ENCODE results near the gene ZFP91. TPM values are rescaled to one million over a fixed set of nuclear protein-coding genes. Genes with fewer than 3 reads are reported as not detected.

The ZFP91 gene
- total RNA-seq, 1 donor from 2014 or later: 48.0 TPM

DNA sequence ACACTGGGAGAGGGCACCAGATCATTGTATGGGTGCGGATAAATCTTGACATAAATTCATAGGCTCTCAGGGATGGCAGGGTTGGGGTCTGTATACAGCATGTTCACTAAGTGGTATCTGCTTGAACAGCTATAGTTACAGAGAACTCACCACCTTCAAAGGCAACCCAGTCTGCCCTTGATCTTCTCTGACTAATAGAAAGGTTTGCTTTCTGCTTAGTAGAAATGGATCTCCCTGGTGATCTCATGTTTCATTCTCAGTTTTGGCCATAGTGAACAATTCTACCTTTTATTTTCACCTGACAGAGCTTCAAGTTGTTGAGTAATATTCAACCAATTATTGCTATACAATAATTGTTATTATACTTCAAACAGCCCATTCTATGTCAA is 76.0 kb downstream of the ZFP91 start:
- no peaks in the 10 kb centered on the region for H3K36me3 Mint-ChIP-seq (ENCODE audit: low read depth)
- TF ChIP-seq, protein P1, sequence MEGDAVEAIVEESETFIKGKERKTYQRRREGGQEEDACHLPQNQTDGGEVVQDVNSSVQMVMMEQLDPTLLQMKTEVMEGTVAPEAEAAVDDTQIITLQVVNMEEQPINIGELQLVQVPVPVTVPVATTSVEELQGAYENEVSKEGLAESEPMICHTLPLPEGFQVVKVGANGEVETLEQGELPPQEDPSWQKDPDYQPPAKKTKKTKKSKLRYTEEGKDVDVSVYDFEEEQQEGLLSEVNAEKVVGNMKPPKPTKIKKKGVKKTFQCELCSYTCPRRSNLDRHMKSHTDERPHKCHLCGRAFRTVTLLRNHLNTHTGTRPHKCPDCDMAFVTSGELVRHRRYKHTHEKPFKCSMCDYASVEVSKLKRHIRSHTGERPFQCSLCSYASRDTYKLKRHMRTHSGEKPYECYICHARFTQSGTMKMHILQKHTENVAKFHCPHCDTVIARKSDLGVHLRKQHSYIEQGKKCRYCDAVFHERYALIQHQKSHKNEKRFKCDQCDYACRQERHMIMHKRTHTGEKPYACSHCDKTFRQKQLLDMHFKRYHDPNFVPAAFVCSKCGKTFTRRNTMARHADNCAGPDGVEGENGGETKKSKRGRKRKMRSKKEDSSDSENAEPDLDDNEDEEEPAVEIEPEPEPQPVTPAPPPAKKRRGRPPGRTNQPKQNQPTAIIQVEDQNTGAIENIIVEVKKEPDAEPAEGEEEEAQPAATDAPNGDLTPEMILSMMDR (conservative IDR thresholded peaks at IDR 0.05): no peak
- H3K4me1 Mint-ChIP-seq: peaks cover 8% of the 10 kb centered on the region
- H3K9me3 Mint-ChIP-seq: no peaks in the 10 kb centered on the region
- no peak for DNase-seq (ENCODE audit: low read depth, low spot score)
- peaks cover 12% of the 10 kb centered on the region for H3K27me3 Mint-ChIP-seq (ENCODE audit: low read depth)
- no peak overlapping the region for H3K4me3 Mint-ChIP-seq
- H3K27ac Mint-ChIP-seq (ENCODE audit: unreplicated experiment): no peak overlapping the region

DNA sequence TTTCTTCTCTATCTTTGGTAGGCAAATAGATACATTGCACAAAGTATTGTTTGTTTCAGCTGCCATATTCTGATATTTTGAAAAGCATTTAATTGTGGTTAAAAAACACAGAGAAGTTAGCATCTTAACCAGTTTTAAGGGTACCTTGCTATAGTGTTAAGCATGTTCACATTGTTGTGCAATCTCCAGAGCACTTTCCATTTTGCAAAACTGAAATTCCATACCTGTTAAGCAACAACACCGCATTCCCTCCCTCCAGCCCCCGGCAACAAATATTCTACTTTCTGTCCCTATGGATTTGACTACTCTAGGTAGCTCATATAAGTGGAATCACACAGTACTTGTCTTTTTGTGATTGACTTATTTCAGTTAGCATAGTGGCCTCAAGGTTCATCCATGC is 77.5 kb downstream of the ZFP91 start:
- DNase-seq (ENCODE audit: low read depth, low spot score): no peak
- H3K4me1 Mint-ChIP-seq: peaks cover 8% of the 10 kb centered on the region
- no peaks in the 10 kb centered on the region for H3K36me3 Mint-ChIP-seq (ENCODE audit: low read depth)
- TF ChIP-seq, protein P1 (conservative IDR thresholded peaks at IDR 0.05): no peak
- no peak overlapping the region for H3K27ac Mint-ChIP-seq (ENCODE audit: unreplicated experiment)
- H3K4me3 Mint-ChIP-seq: no peak overlapping the region
- peaks cover 7% of the 10 kb centered on the region for H3K27me3 Mint-ChIP-seq (ENCODE audit: low read depth)
- no peaks in the 10 kb centered on the region for H3K9me3 Mint-ChIP-seq

DNA sequence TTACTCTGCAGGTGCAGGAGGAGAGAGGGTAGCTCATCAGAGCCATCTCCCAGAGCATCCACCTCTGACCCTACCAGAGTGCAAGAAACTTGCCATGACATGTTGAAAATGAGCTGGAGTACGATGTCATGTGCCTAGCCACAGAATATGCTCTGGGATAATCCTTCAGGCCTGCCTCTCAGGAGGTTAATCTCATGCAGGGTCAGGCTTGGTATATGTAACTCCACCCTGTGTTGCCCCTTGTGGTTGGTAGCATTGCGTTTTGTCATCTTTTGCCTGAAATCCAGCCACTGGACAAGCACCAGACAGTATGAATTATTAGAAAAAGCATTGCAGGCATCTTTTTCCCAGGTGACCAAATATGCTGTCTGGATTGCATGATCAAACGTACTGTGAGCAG is 79.8 kb downstream of the ZFP91 start:
- Mint-ChIP-seq H3K9me3 (no peaks in the 10 kb centered on the region), H3K36me3 (ENCODE audit: low read depth) (no peaks in the 10 kb centered on the region), H3K4me3 (no peak overlapping the region), H3K4me1 (peaks cover 4% of the 10 kb centered on the region), H3K27me3 (ENCODE audit: low read depth) (peaks cover 14% of the 10 kb centered on the region), H3K27ac (ENCODE audit: unreplicated experiment) (no peak overlapping the region)
- DNase-seq (ENCODE audit: low read depth, low spot score): no peak
- TF ChIP-seq, protein P1 (conservative IDR thresholded peaks at IDR 0.05): no peak

- no peaks in the 10 kb centered on the region for H3K9me3 Mint-ChIP-seq
- H3K4me1 Mint-ChIP-seq: peaks cover under 1% of the 10 kb centered on the region
- no peak overlapping the region for H3K27ac Mint-ChIP-seq (ENCODE audit: unreplicated experiment)
- peaks cover 17% of the 10 kb centered on the region for H3K27me3 Mint-ChIP-seq (ENCODE audit: low read depth)
- DNase-seq (ENCODE audit: low read depth, low spot score): no peak
- no peaks in the 10 kb centered on the region for H3K36me3 Mint-ChIP-seq (ENCODE audit: low read depth)
- TF ChIP-seq, protein P1 (conservative IDR thresholded peaks at IDR 0.05): no peak
- H3K4me3 Mint-ChIP-seq: no peak overlapping the region
Observed at GRCh38 chr11:58659404-58659803, 80.5 kb downstream of the ZFP91 start.

GRCh38 chr11:58659910-58660570 is 81.2 kb downstream of the ZFP91 start:
- Mint-ChIP-seq H3K4me3 (no peak overlapping the region), H3K27ac (ENCODE audit: unreplicated experiment) (no peak overlapping the region), H3K36me3 (ENCODE audit: low read depth) (no peaks in the 10 kb centered on the region)

More at GRCh38 chr11:58659910-58660570, 81.2 kb downstream of the ZFP91 start:
- Mint-ChIP-seq H3K4me1 (no peaks in the 10 kb centered on the region), H3K9me3 (no peaks in the 10 kb centered on the region), H3K27me3 (ENCODE audit: low read depth) (peaks cover 19% of the 10 kb centered on the region)
- TF ChIP-seq, protein P1 (conservative IDR thresholded peaks at IDR 0.05): no peak
- DNase-seq (ENCODE audit: low read depth, low spot score): no peak

Other genes with a start within 250 kb of the ZFP91 start
- not detected in 2 replicates for gene OR5B17, start 220.0 kb upstream of the ZFP91 start, total RNA-seq
- gene OR5B3, start 172.2 kb upstream of the ZFP91 start, total RNA-seq: not detected in 2 replicates
- gene OR5B2, start 150.9 kb upstream of the ZFP91 start, total RNA-seq: not detected in 2 replicates
- not detected in 2 replicates for gene OR5B12, start 136.8 kb upstream of the ZFP91 start, total RNA-seq
- gene OR5B21, start 71.0 kb upstream of the ZFP91 start, total RNA-seq: not detected in 2 replicates
- 2.9 and 3.1 TPM in 2 replicates for gene LPXN, start 3.2 kb upstream of the ZFP91 start, total RNA-seq
- 3.7 and 4.4 TPM in 2 replicates for gene CNTF, start 43.6 kb downstream of the ZFP91 start, total RNA-seq
- not detected in 2 replicates for gene GLYAT, start 152.9 kb downstream of the ZFP91 start, total RNA-seq